Activated effector memory CD4-positive, alpha-beta T cell treated with Interleukin-2 at 50 U/mL for 16 hours (primary cell): ENCODE measurements around the gene VIM.

ENCODE experiments used
- DNase-seq: peaks from one replicate; pipeline ENCODE4 v3.0.0-alpha.2; 2020

VIM gene

DNA sequence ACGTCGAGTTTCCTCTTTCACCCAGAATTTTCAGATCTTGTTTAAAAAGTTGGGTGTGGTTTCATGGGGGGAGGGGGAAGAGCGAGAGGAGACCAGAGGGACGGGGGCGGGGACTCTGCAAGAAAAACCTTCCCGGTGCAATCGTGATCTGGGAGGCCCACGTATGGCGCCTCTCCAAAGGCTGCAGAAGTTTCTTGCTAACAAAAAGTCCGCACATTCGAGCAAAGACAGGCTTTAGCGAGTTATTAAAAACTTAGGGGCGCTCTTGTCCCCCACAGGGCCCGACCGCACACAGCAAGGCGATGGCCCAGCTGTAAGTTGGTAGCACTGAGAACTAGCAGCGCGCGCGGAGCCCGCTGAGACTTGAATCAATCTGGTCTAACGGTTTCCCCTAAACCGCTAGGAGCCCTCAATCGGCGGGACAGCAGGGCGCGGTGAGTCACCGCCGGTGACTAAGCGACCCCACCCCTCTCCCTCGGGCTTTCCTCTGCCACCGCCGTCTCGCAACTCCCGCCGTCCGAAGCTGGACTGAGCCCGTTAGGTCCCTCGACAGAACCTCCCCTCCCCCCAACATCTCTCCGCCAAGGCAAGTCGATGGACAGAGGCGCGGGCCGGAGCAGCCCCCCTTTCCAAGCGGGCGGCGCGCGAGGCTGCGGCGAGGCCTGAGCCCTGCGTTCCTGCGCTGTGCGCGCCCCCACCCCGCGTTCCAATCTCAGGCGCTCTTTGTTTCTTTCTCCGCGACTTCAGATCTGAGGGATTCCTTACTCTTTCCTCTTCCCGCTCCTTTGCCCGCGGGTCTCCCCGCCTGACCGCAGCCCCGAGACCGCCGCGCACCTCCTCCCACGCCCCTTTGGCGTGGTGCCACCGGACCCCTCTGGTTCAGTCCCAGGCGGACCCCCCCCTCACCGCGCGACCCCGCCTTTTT, at the start of gene VIM:
VIM (plus strand) TSS at position 151 of the 925 bp plus-strand sequence. CDS start 1,182 bp downstream, outside the sequence.
- DNase-seq, result peak; percentile 85

DNA sequence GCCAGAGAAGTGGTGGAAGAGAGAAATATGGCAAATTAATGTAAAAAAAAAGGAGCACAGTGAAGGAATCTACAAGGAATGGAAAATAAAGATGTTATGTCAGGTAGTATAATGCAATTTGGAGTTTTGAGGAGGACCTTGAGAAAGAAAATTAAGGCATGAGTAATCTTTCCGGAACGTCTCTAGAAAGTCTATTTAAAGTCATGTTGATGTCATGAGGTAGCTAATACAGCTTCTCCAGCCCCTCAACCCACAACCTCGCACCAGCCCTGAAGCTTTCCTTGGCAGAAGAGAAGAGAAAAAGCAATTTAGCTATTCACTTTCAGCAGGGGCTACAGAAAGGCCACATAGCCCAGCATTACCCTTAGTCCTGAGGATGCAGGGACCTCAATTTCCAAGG, 49.0 kb upstream of the VIM start:
- no peak for DNase-seq

DNA sequence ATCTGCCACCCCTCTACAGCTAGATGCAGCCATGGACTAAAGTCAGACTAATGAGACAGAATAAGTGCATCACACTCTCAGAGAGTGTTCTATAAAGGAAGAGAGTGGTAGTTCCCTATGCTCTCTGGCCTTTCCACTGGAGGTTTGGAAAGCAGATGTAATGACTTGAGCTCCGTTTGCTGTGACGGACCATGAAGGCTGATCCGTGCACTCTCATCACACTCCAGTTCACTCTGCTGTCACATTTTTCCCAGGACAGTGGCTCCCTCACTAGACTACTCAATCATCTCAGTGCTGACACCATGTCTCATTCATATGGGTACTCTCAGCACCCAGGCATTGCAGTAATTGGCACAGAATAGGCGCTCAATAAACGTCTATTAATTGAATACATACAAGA, 46.9 kb upstream of the VIM start:
- DNase-seq, result no peak

DNA sequence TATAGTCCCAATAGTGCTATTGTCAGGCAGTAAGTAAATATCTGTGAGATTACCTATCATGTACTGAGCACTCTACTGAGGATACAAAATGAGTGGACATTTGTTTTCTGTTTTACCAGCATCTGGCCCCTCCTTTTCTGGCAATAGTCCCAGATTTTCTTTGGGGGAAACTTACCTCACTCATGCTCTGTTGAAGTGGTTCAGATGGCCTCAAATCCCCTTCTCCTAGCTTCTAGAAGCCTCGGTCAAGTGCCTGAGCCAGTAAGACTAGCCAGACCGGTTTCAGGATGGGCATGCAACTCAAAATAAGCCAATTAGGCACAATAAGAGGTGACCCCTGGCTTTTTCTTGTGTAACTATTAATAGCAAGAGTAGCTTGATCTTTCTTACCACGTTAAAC, 46.3 kb upstream of the VIM start:
- no peak for DNase-seq

DNA sequence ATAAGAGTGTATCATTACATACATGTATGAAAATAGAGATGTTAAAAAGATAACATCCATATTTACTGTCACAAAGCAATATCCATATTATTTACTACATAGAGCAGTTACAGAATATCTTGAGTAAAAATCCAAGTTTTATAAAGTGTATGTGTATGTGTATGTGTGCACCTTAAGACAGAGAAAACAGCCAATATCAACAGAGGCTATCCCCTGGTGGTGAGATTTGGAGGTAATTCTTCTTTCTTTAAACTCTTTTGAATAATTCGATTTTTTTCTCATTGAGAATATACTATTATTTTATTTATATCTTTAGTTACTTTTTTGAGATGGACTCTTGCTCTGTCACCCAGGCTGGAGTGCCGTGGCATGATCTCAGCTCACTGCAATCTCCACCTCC, 44.9 kb upstream of the VIM start:
- no peak for DNase-seq

DNA sequence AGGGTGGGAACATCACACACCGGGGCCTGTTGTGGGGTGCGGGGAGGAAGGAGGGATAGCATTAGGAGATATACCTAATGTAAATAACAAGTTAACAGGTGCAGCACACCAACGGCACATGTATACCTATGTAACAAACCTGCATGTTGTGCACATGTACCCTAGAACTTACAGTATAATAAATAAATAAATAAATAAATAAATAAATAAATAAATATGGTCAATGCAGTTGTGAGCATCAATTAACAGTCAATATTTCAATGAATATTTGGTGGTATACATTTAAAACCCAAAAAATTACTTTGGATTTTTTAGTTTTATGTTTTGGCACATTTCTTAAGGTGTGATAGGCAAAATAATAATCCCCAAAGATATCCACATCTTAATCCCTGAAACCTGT, 42.2 kb upstream of the VIM start:
- no peak for DNase-seq

DNA sequence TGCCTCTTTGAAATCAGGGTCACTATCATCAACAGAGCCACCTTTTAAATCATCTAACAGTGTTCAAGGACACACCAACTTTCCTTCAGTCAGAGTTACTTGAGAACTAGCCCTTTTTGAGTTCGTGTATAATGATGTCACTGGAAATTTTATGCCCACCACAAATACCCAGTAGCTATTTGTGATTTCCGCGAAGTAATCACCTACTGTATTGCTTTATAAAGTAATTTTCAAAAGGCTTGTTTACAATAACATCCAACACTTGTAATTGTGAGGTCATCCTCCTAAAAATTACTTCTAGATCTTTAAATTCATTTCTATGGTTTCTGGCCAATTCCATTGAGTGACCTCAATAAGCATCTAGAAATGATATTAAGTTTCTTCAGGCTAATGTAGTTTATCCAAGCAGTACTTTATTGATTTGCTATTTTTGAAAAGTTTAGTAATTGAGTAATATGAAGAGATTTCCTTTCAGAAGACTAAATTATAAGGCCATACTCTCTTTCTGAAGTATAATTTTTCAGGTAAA, 39.3 kb upstream of the VIM start:
- no peak for DNase-seq

DNA sequence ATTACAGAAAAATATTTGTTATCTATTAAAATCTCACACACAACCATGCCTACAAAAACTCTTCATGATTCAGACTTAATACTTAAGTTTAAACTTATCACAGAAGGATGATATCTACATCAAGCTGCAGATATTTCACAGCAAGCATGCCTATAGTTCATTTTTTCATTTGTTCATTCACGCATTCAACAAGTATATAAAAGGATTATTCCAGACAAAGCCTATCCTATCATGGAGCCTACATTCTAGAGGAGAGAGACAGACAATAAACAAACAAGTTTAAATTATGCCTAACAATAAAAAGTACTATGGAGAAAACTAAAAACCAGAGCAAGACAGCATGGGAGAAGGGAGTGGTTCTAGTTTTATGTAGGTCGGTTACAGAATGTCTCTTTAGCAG, 37.4 kb upstream of the VIM start:
- DNase-seq, result no peak

DNA sequence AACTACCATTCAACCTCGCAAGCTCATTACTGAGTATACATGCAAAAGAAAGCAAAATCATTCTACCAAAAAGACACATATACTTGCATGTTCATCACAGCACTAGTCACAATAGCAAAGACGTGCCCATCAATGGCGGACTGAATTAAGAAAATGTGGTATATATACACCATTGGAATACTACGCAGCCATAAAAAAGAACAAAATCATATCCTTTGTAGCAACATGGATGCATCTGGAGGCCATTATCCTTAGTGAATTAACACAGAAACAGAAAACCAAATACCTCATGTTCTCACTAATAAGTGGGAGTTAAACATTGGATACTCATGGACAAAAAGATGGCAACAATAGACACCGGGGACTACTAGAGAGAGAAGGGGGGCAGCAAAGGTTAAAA, 33.0 kb upstream of the VIM start:
- DNase-seq, result no peak

DNA sequence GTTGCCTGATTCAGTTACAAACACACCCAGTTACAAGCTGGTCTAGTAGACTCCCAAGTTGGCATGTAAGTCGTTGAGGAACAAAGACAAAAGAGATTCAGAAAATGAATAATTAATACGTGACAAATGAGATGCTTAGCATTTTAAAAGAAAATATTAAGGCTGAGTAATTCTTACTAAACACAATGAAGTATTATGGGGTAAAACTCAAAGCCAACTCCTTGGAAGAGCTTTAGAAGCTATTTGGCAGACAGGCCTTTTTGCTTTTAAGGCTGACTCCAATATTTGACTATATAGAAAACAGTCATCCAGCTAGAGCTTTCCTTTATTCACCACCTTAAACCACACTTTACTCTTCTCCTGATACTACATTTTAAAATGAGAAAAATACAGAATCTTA, 32.0 kb upstream of the VIM start:
- no peak for DNase-seq

DNA sequence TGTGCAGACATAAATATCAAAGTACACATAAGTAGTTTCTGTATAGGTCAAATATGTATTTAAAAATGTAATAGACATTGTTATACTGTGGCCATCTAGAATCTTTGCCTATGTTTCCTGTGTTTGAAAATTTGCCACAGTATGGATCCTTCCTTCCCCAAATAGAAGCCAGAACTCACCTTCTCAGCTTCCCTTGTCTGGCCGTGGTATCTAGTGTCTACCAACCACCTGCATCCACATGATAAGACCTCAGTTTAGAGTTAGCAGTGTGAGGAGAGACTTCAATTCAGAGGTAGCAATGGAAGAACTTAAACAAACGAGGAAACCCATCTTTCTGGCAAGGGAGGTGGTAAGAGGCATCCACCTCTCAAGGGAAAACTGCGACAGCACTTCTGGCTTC, 31.5 kb upstream of the VIM start:
- no peak for DNase-seq

DNA sequence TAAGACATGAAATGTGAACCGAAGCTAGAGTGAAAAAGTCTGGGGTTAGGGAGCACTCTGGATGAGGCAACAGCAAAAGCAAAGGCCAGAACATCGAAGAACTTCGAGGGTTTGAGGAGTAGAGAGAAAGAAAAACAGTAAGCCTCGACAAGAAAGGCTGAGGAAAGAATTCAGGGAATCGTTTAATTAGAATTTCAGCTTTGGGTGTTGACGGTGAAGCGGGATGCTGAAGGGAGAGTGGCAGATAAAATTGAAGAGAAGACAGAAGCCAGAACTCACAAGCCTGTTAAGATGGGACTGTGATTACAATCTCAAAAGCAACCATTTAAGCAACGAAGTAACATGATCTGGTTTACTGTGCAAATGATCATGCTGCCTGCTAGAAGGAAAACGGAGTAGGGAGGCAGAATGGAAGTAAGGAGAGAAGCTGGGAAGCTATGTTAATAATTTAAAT, 28.7 kb upstream of the VIM start:
- no peak for DNase-seq

DNA sequence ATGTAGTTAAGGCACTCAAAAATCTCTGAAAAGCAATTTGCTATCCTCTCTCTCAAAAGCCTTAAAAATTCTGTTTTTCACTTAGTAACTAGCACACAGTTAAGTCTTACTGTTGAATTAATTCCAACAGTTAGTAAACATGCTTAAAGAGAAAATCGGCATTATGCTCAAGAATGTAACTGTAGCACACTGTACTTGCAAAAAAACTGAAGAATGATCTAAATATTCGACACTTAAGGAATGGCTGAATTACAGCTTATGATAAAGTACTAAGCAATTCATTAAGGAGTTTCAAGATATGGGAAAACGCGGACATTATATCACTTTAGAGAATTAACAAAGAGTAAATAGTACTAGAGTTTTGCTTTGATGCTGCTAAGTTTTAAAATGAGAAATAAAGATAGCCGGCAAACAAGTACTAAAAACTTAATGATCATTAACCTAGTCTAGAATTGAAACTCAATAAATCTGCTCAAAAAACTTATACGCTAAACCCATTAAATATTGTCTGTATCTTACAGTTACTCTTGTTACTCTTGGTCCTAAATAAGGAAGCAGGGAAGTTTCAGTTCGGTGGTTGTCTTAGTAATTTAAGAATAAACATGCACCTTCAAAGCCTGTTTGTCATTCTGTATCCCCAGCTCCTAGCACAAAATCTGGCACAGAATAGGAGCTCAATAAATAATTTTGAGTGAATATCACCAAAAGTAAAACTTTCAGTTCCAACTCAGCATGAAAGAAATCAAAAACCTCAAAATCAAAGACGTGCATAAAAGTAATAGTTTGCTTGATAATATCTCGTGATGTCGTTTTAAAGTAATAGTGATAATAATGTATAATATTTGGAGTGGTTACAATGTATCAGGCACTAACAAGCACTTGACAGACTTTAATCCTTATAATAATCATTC, 27.8 kb upstream of the VIM start:
- DNase-seq, result no peak

DNA sequence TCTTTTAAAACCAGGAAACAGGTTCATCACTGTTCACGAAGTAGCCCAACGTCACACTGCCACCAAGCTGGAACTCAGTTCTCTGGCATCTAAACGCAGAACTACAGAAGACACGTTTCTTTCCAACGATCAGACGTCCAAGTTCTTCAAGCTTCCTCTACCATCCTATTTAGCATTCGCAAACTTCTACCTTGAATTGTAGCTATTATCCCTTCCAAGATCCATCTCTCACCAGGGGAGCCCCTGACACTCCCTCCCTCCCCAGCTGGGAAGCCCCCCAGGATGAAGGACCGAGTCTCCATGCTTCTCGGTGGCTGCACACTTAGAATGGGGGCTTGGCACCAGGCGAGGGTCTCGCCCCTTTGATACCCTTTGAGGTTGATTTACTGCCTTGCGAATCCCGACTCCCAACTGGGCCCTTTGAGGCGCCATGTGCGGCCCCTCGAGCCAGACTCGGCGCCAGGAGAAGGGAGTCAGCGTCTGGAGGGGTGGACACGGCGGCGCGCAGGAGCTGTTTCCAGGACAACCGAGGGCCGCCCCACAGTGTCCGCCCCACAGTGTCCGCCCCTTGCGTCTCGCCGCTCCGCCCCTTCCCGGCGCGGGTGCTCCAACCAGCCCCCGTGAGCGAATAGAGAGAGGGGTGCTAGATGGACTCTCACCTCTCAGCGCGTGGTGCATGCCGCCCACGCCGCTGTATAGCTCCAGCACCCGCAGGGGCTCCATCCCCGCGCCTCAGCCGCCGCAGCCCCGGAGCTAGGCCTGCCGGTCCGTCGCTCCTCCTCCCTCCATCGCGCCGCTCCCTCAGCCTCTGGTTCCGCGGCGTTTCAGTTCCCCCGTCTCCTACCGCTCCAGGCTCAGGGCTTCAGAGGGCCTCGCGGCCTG, 26.9 kb upstream of the VIM start, which contains the start of gene TRDMT1:
TRDMT1 (minus strand) TSS at position 761 of the 882 bp plus-strand sequence; CDS start at position 723, 38 bp downstream.
- peak; percentile 70 for DNase-seq

DNA sequence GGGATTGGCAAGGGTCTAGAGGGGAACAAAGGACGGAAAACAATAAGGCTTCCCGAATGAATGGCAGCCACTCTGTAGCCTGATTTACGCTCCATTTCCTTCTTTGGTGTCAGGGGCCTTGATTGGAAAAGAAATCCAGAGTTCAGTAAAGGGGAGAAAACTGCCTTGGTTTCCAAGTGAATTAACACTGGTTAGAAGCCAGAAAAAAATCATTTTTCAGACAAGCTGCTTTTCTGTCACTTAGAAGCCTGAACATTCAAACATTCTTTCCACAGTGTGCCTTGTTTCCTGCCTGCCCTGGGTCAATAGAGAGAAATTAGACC, 26.3 kb upstream of the VIM start:
- no peak for DNase-seq

DNA sequence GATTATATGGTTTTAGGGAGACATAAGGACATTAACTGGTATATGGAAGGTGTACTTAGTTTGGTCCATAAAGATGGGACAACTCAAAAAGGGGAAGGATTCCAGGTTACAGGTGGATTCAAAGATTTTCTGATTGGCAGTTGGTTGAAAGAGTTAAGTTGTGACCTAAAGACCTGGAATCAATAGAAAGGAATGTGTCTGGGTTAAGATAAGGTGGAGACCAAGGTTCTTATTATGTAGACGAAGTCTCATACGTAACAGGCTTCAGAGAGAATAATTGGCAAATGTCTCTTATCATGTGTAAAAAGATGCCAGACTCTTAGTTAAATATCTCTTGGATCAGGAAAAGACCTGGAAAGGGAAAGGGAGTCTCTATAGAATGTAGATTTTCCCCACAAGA, 25.5 kb upstream of the VIM start:
- DNase-seq, result no peak

DNA sequence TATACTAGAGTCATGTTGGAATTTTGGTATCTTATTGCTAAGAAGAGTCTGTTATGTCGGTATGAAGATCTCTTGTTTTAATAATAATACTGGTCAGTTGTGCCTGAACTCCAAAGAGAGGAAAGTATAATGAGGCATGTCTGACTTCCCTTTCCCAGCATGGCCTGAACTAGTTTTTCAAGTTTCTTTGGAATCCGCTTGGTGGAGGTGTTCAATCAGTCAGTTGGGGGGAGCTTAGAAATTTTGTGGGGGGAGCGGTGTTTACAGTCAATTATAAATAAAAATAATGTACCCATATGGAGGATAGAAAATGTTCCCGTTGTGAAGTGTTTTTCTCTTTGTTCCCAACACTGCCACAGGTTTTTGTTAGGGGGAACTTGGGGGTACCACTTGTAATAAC, 25.0 kb upstream of the VIM start:
- no peak for DNase-seq

DNA sequence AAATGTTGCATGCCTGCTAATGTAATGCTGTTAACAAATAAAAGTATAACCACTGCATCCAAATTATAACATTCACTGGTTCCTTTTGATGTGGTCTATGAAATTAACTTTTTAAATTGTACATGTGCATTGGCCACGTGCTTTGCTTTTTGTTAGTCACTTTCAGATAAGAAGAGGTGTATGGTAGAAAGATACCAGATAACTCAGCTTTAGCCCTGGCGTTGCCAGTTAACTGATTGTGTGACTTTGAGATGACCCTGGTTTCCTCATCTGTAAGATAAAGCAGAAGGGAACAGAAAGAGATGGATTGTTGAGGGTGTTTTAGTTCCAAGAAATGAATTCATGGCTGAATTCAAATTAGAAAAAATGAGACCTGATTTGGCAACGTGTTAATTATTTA, 24.6 kb upstream of the VIM start:
- no peak for DNase-seq

DNA sequence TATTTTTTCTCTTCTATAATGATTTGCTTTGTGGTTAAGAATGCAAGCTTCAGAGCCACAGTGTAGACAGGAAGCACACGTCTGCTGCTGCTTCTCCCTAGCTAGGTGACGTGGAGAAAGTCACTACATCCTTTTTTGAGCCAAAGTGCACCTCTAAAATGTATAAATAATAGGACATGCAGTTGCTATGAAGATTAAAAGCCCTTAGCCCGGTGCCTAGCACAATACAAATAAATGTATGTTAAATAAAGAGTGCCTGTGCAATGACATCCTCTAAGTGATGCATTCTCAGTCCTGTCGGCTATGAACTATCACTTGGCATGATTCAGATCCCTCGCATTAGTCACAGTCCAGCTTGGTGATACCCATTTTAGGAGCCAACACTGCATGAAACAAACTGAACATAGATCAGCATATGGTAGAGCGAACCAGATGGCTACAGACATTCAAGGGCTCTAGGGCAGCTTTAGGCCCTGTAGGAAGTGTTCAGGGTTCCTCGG, 21.8 kb upstream of the VIM start:
- DNase-seq, result no peak

DNA sequence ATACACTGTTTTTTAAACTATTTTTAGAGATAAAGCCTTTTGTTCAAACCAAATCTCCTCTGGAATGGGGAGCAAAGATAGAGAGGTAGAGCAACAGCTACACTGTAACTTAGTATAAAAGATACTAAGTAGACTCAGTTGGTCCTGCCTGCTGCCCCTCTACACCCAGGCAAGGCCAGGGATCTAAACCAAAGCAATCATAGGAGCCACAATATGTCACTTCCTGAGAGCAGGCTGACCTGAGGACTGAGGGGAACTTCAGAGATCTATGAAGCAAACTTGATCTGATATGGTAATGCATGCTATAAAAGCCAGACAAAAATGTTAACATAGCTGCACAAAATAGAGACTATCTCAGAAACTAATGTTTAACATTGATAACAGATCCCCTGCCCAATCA, 19.6 kb upstream of the VIM start:
- DNase-seq, result no peak

DNA sequence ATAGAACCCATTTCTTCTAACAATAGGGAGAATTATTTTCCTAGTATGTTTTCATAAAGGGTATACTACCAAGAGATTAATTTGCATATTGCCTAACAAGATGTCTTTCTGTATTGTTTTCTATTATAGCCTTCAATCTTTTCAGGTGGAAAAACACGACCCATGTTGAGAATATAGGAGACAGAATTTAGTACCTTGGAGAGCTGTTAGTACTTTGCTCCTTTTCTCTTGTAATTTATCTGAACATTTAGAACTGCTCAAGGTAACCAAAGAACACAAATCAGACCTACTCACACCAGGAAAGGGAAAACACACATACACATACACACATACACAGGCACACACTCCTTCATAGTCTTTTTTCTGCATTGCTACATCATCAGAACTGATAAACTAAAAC, 18.7 kb upstream of the VIM start:
- no peak for DNase-seq

DNA sequence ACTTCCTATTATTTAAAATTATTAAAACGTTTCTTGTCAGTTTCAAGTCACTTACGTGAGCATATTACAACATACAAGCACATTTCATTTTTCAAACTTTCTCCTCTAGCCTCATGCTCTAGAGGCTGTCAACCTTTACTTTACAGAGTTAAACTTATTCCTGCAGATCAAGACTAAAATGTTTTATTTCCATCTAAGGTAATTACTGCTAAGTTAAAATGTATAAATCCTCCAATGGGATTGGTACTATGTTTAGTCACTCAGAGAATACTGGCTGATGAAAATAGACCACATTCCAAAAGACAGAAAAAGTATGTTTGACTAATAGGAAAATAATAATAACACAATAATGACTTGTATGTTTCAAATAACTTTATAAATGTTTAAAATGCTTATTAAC, 18.2 kb upstream of the VIM start:
- no peak for DNase-seq
